Neuronal stem cell (in vitro differentiated cells): ENCODE measurements around the gene GAMT.
A peak's percentile ranks its signal among the peaks of the same experiment; 100 is the strongest.

Experiments used
- DNase-seq: peaks from one replicate; pipeline ENCODE4 v3.0.0-alpha.2; 2013; ENCODE audit warnings: low spot score
- H2AFZ ChIP-seq: one replicate; pipeline ENCODE4 v1.6.1; 2013; ENCODE audit warnings: mild to moderate bottlenecking, low read length, inconsistent platforms
- H2AK5ac ChIP-seq: 2 replicates; pipeline ENCODE4 v1.6.1; 2013; ENCODE audit warnings: low read depth, mild to moderate bottlenecking, inconsistent platforms, low read length, moderate library complexity, mixed read lengths
- H2BK120ac ChIP-seq: 2 replicates; pipeline ENCODE4 v1.6.1; 2013; ENCODE audit warnings: low read depth, mild to moderate bottlenecking, inconsistent platforms, low read length, moderate library complexity, mixed read lengths
- H2BK12ac ChIP-seq: one replicate; pipeline ENCODE4 v1.6.1; 2013; ENCODE audit warnings: low read length, inconsistent platforms
- H2BK15ac ChIP-seq: 2 replicates; pipeline ENCODE4 v1.6.1; 2013; ENCODE audit warnings: mild to moderate bottlenecking, low read length, inconsistent platforms, mixed read lengths
- H2BK5ac ChIP-seq: one replicate; pipeline ENCODE4 v1.6.1; 2013; ENCODE audit warnings: inconsistent platforms, mild to moderate bottlenecking, low read length, moderate library complexity
- H3K14ac ChIP-seq: one replicate; pipeline ENCODE4 v1.6.1; 2013; ENCODE audit warnings: low read length, inconsistent platforms
- H3K18ac ChIP-seq: 2 replicates; pipeline ENCODE4 v1.6.1; 2013; ENCODE audit warnings: low read length, inconsistent platforms
- H3K23ac ChIP-seq: 2 replicates; pipeline ENCODE4 v1.6.1; 2013; ENCODE audit warnings: low read depth, mild to moderate bottlenecking, mixed read lengths, low read length, inconsistent platforms; ENCODE audit not compliant: poor library complexity
- H3K27ac ChIP-seq: replicated peaks from 3 replicates; pipeline ENCODE4 v1.5.1; 2013; ENCODE audit warnings: low read length, inconsistent platforms
- H3K27me3 ChIP-seq, 3 experiments: 2 replicates each; pipeline ENCODE4 v1.6.1; 2013; ENCODE audit warnings: low read length in 3 of 3, mild to moderate bottlenecking in 2 of 3, inconsistent platforms in 1 of 3, low read depth in 1 of 3, mixed read lengths in 1 of 3, moderate library complexity in 1 of 3; ENCODE audit not compliant: control insufficient read depth in 3 of 3, insufficient read depth in 3 of 3
- H3K36me3 ChIP-seq, 2 donors: replicated peaks in 1 of 2; 2 replicates each; pipeline ENCODE4 v1.6.1; 2013; ENCODE audit warnings: low read length in 2 of 2; ENCODE audit not compliant: control insufficient read depth in 2 of 2, insufficient read depth in 2 of 2
- H3K4ac ChIP-seq: 2 replicates; pipeline ENCODE4 v1.6.1; 2013; ENCODE audit warnings: inconsistent platforms, mild to moderate bottlenecking, low read length, moderate library complexity
- H3K4me1 ChIP-seq, 2 donors: 1 replicate in 1 of 2; 2 replicates in 1 of 2; pipeline ENCODE4 v1.6.1; 2013; ENCODE audit warnings: low read length in 2 of 2, low read depth in 1 of 2; ENCODE audit not compliant: control insufficient read depth in 2 of 2, insufficient read depth in 1 of 2
- H3K4me2 ChIP-seq: one replicate; pipeline ENCODE4 v1.6.1; 2013; ENCODE audit warnings: mild to moderate bottlenecking, low read length, inconsistent platforms; ENCODE audit not compliant: insufficient read depth, poor library complexity, severe bottlenecking
- H3K4me3 ChIP-seq, 2 donors: 2 replicates each; pipeline ENCODE4 v1.5.1; 2013; ENCODE audit warnings: low read length in 2 of 2, mild to moderate bottlenecking in 2 of 2, inconsistent platforms in 1 of 2, moderate library complexity in 1 of 2
- H3K79me1 ChIP-seq: one replicate; pipeline ENCODE4 v1.6.1; 2013; ENCODE audit warnings: low read depth, mild to moderate bottlenecking, inconsistent platforms, low read length, moderate library complexity
- H3K9ac ChIP-seq: one replicate; pipeline ENCODE4 v1.6.1; 2013; ENCODE audit warnings: mild to moderate bottlenecking, low read depth, low read length, inconsistent platforms; ENCODE audit not compliant: poor library complexity
- H3K9me3 ChIP-seq, 2 donors: replicated peaks in 1 of 2; 2 replicates each; pipeline versions ENCODE3 to v1.6.1; 2013; ENCODE audit warnings: low read length in 2 of 2, mild to moderate bottlenecking in 2 of 2, inconsistent platforms in 1 of 2, low read depth in 1 of 2, mixed read lengths in 1 of 2, moderate library complexity in 1 of 2; ENCODE audit not compliant: control insufficient read depth in 2 of 2, insufficient read depth in 1 of 2
- H4K8ac ChIP-seq: one replicate; pipeline ENCODE4 v1.6.1; 2013; ENCODE audit warnings: low read depth, mild to moderate bottlenecking, inconsistent platforms, low read length, moderate library complexity
- H4K91ac ChIP-seq: one replicate; pipeline ENCODE4 v1.6.1; 2013; ENCODE audit warnings: low read length, low read depth, mild to moderate bottlenecking, inconsistent platforms; ENCODE audit not compliant: poor library complexity
- WGBS, 2 donors: extraction: QIAGEN DNeasy Blood & Tissue Kit; methylation state at CpG; one replicate each; pipeline ENCODE4 v1.1.7; 2013; ENCODE audit warnings: missing lambda C conversion rate in 2 of 2, mixed read lengths in 1 of 2; ENCODE audit not compliant: insufficient read length in 2 of 2, insufficient replicate concordance in 1 of 2; ENCODE audit errors: extremely low coverage in 2 of 2; 5-methylcytosine and 5-hydroxymethylcytosine counted together

GAMT gene

DNA sequence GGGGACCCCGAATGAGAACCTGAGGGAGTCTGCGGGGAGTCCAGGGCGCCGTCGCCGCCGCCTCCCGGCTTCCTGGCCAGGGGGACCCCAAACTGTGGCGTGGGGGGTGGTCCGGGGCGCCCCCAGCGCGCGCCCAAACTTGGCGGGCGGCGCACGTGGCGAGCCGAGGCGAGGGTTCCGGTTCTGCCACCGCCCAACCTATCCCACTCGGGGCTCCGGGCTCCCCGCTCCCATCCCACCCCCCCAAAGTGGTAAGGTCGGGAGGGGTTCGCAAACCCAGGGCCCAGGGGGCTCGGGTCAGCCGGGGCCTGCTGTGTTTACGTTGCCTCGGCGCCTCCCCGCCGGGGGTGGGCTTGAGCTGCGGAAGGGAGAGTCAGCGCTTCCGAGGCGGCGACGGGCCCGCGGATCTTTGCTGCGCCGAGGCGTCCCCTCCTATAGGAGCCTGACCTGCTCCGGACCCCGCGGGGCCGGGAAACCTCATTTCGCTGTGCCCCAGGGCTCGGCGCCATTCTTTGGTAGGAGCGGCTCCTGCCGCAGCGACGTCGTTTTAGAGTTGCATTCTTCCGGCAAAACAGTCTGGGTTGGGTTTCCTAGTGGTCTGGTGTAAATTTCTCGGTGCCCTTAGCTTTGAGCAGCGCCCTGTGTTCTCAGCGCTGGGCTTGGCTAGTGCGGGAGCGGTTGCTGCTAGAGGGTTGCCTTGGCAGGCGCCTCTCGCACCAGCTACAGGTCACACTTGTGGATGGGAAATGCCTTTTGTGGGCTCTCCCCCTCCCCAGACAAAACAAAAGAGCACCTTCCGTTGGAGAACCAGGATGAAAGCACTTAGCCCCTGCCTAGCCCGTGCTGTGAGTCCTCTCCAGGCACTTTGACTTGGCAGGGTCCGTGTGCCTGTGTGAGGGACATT lies 7.2 kb upstream of the GAMT start:
- Histone ChIP-seq H3K9ac (peak overlapping the region; percentile 75), H3K79me1 (peaks cover 38% of the 10 kb centered on the region), H3K4me1 (peaks cover 12 to 16% of the 10 kb centered on the region in 2 donors), H2BK5ac (peak overlapping the region; percentile 90), H3K36me3 (peaks cover 18 to 45% of the 10 kb centered on the region in 2 donors), H2BK12ac (no peak overlapping the region), H4K8ac (no peak overlapping the region), H4K91ac (no peak overlapping the region), H3K4me3 (peak overlapping the region; percentile 70 to 92), H3K27ac (no peak overlapping the region), H2AFZ (no peak overlapping the region), H3K9me3 (no peaks in the 10 kb centered on the region), H3K18ac (peak overlapping the region; percentile 97), H2BK15ac (peak overlapping the region; percentile 67), H3K4me2 (peak overlapping the region; percentile 95), H3K4ac (peak overlapping the region; percentile 66), H2BK120ac (no peak overlapping the region), H3K14ac (peak overlapping the region; percentile 63), H3K27me3 (no peaks in the 10 kb centered on the region), H3K23ac (peak overlapping the region; percentile 55), H2AK5ac (peak overlapping the region; percentile 88)
- peak; percentile 35 for DNase-seq
- no CpG with 5 or more reads among the region's 69 CpGs for WGBS, 2 donors

DNA sequence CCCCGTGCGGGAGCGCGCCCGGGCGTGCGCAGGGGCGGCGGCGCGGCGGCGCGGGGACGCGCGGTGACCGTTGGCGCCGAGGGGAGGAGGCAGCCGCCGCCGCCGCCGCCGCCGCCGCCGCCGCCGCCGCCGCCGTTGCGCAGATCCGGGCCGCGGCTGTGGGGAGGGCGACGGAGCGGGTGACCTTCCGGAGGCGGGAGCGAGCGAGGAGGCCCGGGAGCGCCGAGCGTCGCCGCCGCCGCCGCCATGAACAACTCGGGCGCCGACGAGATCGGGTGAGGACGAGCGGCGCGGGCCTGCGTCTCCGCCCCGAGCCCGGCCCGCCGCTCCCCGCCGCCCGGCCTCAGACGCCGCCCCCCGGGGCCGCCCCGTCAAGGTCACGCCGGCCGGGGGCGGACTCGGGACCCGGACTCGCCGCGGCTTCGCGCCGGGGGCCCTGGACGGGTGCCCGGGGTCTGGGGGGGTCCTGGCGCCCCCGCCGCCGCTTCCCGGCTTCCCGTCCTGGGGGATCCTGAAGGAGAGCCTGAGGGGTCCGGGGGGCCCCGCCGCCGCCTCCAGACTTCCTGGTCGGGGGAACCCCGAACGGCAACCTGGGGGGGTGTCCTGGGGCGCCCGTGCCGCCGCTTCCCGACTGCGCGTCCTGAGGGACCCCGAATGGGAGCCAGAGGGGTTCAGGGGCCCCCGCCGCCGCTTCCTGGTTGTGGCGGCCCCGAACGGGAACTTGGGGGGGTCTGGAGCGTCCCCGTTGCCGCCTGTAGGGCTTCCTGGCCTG lies 6.4 kb upstream of the GAMT start, which contains the start of gene DAZAP1:
TSS of gene DAZAP1 (plus strand) at position 59 of the 772 bp plus-strand sequence. CDS start at position 247, 188 bp downstream.
- H2AFZ ChIP-seq: peak within 1 kb of the TSS; percentile 95
- H3K27me3 ChIP-seq: no peaks in the 10 kb centered on the region
- WGBS, 2 donors: no CpG with 5 or more reads among the region's 121 CpGs
- peak within 1 kb of the TSS; percentile 55 for H3K23ac ChIP-seq
- H2AK5ac ChIP-seq: peak within 1 kb of the TSS; percentile 88
- peaks cover 34% of the 10 kb centered on the region for H3K79me1 ChIP-seq
- no peak for DNase-seq
- H3K9me3 ChIP-seq: no peaks in the 10 kb centered on the region
- H4K91ac ChIP-seq: no peak within 1 kb of the TSS
- peak within 1 kb of the TSS; percentile 70 to 92 for H3K4me3 ChIP-seq
- peak within 1 kb of the TSS; percentile 97 for H3K18ac ChIP-seq
- H2BK15ac ChIP-seq: peak within 1 kb of the TSS; percentile 67
- H2BK120ac ChIP-seq: no peak within 1 kb of the TSS
- peak within 1 kb of the TSS; percentile 63 for H3K14ac ChIP-seq
- no peak within 1 kb of the TSS for H2BK12ac ChIP-seq
- H3K27ac ChIP-seq: no peak within 1 kb of the TSS
- peaks cover 12 to 18% of the 10 kb centered on the region in 2 donors for H3K4me1 ChIP-seq
- H2BK5ac ChIP-seq: peak within 1 kb of the TSS; percentile 90
- peak within 1 kb of the TSS; percentile 95 for H3K4me2 ChIP-seq
- peak within 1 kb of the TSS; percentile 98 for H3K9ac ChIP-seq
- peak within 1 kb of the TSS; percentile 66 for H3K4ac ChIP-seq
- H3K36me3 ChIP-seq: peaks cover 11 to 36% of the 10 kb centered on the region in 2 donors
- H4K8ac ChIP-seq: no peak within 1 kb of the TSS

DNA sequence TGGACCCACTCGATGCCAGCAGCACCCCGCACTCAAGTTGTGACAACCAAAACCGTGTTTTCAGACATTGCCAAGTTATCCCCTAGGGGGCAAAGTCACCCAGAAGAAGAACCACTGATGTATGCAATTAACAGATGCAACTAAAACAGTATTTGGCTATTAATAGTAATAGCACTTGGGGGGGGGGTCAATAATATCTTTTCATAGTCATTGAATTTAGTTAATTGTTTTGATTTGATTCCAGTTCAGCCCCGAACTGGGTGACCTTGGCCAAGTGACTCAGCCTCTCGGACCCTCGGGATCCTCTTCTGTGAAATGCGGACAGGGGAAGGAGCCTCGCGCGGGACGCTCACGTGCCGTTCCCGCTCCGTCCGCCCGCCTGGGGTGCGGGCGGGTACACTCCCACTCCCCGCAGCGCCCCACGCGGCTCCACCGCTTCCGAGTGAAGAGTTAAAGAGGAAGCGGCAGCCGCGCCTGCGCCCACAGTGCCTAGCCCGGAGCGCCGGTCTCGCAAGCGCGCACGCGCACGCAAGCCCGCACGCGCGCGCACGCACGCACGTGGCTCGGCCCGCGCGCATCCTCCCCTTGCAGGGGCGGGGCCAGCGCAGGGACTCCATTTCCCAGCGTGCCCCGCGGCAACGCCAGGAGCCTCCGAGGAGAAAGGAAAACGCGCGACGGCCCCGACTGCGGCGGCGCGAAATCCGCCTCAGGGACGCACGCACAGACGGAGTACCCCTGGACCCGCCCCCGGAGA lies 5.6 kb upstream of the GAMT start:
- H3K27ac ChIP-seq: no peak overlapping the region

More for the DNA sequence above, 5.6 kb upstream of the GAMT start:
- H3K4me3 ChIP-seq: peak overlapping the region; percentile 70 to 92
- peak overlapping the region; percentile 52 for H3K23ac ChIP-seq
- peaks cover 10 to 32% of the 10 kb centered on the region in 2 donors for H3K36me3 ChIP-seq
- H3K9me3 ChIP-seq: no peaks in the 10 kb centered on the region
- no peaks in the 10 kb centered on the region for H3K27me3 ChIP-seq
- peak; percentile 99 for DNase-seq
- H4K8ac ChIP-seq: no peak overlapping the region
- H3K4me2 ChIP-seq: peak overlapping the region; percentile 47
- no peak overlapping the region for H3K9ac ChIP-seq
- peaks cover 12 to 20% of the 10 kb centered on the region in 2 donors for H3K4me1 ChIP-seq
- no peak overlapping the region for H4K91ac ChIP-seq
- no peak overlapping the region for H2BK5ac ChIP-seq
- no peak overlapping the region for H2BK12ac ChIP-seq
- H2AFZ ChIP-seq: peak overlapping the region; percentile 95
- H3K4ac ChIP-seq: no peak overlapping the region
- peak overlapping the region; percentile 10 for H2BK15ac ChIP-seq
- no peak overlapping the region for H2AK5ac ChIP-seq
- H3K79me1 ChIP-seq: peaks cover 31% of the 10 kb centered on the region
- WGBS, 2 donors: no CpG with 5 or more reads among the region's 72 CpGs
- peak overlapping the region; percentile 50 for H3K18ac ChIP-seq
- H2BK120ac ChIP-seq: no peak overlapping the region
- no peak overlapping the region for H3K14ac ChIP-seq
